GM19240 (cell line): Measurements from ENCODE around the gene PRKCA.
"Not testable (repeated sequence)": the region's sequence is repeated elsewhere in the genome, so short reads cannot be mapped to it uniquely, and the experiment has no call there.

Source experiments
- DNase-seq: peaks from one replicate; pipeline ENCODE4 v3.0.0; 2011; ENCODE audit warnings: low spot score; ENCODE audit not compliant: insufficient read length

Gene PRKCA

DNA sequence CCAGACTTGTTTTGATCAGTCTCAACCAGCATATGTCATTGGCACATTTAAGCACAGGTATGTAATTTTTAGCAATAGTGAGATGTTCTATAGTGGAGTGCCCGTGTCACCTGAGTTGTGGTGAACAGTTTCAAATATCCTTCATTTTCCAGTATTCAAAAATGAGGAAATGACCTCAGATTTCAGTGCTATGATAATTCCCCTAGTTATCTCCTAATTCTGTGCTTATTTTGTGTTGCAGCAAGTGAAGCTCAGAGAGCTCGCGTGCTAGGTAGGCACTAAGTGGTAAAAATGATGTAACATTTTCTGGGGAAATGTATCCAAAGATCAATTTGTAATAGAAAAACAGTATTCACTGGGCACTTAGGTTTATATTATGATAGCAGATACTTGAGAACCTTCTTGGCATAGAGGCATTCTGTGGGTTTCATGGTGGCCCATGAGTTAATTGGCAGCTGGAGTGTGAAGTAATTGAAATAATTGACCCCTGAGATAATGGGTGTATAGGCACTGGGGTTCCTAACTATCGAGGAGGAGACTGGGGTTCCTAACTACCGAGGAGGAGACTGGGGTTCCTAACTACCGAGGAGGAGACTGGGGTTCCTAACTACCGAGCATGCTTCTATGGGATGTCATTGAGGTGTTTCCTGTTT lies 159.1 kb downstream of the PRKCA start:
- no peak for DNase-seq

GRCh38 chr17:66462010-66462409 lies 159.6 kb downstream of the PRKCA start:
- DNase-seq = no peak

- no peak for DNase-seq
Observed at GRCh38 chr17:66464921-66465320, 162.5 kb downstream of the PRKCA start.

DNA sequence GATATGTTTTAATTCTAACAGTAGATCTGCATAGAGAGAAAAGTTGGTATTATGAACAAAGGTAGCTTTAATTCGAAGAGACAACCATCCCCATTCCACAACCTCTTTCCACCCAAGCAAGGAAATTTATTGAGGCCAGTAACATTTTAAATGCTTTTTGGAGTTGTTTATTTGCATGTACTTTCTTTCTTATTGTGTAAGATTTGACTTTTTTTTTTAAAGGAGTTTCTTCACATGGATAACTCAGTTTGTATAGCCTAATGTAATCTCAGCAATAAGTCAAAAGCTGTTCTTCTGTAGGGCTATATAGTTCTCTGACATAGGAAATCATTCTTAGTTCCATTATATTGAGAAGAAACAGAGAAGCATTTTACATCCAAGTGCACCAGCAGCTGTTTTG lies 163.3 kb downstream of the PRKCA start:
- no peak for DNase-seq

GRCh38 chr17:66466106-66466820 lies 163.8 kb downstream of the PRKCA start:
- DNase-seq = no peak

DNA sequence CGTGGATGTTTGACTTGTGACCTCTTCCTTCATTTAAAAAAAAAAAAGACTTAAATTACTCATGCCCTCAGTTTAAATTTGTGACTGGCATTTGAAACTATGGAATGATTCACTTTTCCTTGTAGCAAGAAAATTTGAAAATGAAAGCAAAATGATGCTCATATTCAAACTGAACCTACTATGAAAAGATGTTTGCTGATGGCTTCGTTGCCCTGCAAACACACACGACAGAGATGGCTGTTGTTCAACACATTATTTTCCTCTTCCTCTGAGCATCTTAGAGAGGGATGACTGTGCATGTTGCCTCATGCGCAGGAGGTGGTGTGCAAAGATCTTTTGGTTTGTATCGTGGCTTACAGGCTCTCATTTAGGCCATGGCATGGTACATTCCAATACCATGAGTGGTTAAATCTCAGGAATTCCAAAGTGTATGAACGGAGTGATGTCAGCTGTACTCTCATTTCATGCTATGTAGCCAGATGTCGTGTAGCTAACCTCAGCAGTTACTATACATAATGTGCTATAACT lies 164.5 kb downstream of the PRKCA start:
- DNase-seq = no peak

DNA sequence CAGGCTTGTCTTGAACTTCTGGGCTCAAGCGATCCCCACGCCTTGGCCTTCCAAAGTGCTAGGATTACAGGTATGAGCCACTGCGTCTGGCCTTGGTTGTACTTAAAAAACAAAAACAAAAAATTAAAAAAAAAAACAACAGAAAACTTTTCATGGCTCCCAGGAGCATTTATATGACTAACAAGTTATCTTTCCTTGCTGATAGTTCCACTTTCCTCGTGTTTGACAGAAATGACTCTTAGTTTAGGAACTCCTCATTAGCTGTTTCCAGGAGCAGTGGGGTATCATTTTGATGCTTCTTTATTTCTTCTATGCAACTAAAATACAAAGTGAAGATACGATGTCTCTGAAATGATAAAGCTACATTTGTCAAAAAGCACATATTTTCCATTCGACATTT lies 165.4 kb downstream of the PRKCA start:
- DNase-seq = no peak

DNA sequence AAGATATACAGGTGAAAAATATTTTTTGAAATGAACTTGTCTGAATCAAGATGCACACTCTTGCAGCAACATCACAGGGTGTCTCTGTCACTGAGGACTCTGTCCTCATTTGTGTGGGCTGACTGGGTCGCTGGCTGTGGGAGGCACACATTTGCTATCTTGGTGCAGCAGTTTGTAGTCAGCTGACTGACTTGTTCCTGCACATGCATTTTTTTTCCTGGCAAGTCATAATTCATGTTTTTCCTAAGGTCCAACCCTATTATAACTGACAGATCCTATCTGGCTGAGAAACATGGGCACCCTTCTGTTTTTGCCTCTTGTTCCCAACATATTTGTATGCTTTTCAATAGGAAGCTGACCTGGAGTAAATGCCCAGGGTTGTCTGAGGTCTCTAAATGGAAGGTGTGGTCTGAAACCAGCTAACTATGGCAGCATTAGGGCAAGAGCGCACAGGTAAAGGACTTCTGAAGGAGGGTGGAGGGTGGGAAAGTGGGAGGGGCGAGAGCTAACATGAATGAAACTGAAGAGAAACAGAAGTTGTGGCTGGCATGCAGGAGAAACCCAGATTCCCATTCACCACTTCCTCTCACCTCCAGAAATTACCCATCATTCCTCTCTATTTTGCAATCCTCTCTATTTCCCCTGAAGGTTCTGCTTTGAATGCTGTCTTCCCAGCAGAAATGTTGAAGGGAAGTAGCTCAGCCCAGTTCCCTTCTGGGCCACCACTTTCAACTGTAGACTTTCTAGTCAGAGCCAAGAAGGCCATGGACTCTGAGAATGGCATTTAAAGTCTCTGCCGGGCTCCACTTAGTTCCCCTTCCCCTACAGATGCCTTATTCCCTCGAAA lies 166.1 kb downstream of the PRKCA start:
- DNase-seq = no peak

GRCh38 chr17:66469088-66469442 lies 166.7 kb downstream of the PRKCA start:
- no peak for DNase-seq

DNA sequence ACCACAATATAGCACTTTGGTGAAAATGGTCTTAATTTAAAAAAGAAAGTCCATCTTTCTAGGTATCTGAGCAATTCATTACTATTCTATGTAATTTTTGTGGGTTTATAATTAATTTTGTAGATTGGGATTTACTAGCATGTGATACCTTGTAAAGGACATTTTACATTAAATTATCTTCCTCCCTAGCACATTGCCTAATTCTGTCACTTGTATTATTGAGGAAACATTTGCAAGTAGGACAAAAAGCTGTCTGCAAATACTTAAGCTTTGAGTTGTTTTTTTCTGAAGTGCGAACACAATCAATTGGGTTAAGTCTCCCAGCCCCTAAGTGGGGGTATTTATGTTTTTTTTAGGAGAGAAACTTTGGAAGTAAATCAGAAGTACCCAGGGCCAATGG lies 167.0 kb downstream of the PRKCA start:
- DNase-seq = no peak

GRCh38 chr17:66469890-66470289 lies 167.5 kb downstream of the PRKCA start:
- DNase-seq = no peak

DNA sequence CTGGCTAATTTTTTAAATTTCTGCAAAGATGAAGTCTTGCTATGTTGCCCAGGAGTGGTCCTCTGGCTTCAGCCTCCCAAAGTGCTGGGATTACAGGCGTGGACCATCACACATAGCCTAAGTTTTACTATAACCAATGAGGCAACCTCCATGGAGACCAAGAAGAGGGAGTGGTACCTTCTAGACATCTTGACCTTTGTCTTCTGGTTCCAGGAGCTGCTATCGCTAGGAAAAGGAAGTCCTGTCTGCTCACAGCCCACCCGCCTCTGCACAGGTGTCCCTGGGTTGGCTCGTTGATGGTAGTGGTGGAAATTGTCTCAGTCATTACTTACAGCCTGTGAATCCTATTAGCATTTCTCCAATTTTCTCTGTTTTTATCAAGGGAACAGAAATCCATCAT lies 169.7 kb downstream of the PRKCA start:
- no peak for DNase-seq

DNA sequence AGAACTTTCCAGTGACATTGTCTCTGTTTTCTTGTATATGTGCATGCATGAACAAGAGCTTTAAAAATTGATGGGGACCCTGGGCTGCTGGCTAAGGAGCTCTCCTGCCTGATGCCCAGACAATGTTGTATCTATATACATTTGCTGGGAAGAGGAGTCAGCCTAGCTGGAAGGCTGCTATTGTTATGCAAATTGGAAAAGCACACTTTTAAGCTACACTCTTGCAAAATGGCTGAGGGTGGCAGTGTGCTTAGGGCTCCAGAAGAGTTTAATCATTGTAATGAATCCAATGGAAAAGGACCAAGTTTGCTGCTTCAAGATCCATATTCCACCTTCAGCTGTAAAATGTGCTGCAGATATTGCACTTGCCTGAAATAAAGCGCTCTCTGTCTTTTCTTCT lies 171.8 kb downstream of the PRKCA start:
- no peak for DNase-seq

GRCh38 chr17:66474806-66475497 lies 172.5 kb downstream of the PRKCA start:
- DNase-seq = no peak

- no peak for DNase-seq
Observed at GRCh38 chr17:66476014-66476413, 173.6 kb downstream of the PRKCA start.

DNA sequence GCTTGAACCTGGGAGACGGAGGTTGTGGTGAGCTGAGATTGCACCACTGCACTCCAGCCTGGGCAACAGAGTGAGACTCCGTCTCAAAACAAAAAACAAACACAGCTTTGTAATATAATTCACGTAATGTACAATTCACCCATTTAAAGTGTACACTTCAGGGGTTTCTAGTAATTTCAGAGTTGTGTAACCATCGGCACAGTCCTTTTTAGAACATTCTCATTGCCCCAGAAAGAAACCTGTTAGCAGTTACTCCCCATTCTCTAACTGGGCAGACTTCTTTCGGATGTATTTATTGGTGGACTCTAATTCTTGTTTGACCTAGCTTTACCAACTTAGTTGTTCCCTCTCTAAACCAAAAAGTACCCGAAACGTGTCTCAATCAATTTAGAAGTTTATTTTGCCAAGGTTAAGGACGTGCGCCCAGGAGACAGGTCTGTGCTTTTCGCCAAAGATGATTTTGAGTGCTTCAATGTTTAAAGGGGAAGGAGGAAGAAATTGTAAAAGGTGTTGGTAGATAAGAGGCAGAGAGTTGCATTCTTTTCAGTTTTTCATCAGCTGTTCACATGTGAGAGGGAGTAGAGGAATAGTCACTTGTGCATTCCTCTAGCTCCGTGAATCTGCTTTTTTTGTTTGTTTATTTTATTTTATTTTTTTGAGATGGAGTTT lies 175.3 kb downstream of the PRKCA start:
- no peak for DNase-seq

DNA sequence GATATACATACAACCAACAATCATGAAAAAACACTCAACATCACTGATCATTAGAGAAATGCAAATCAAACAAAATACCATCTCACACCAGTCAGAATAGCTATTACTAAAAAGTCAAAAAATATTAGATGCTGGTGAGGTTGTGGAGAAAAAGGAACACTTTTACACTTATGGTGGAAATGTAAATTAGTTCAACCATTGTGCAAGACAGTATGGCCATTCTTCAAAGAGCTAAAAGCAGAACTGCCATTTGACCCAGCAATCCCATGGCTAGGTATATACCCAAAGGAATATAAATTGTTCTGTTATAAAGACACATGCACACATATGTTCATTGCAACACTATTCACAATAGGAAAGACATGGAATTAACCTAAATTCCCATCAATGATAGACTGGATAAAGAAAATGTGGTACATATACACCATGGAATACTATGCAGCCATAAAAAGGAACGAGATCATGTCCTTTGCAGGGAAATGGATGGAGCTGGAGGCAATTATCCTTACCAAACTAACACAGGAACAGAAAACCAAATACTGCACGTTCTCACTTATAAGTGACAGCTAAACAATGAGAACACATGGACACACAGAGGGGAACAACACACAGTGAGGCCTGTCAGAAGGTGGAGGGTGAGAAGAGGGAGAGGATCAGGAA lies 176.9 kb downstream of the PRKCA start:
- not testable (repeated sequence) for DNase-seq

DNA sequence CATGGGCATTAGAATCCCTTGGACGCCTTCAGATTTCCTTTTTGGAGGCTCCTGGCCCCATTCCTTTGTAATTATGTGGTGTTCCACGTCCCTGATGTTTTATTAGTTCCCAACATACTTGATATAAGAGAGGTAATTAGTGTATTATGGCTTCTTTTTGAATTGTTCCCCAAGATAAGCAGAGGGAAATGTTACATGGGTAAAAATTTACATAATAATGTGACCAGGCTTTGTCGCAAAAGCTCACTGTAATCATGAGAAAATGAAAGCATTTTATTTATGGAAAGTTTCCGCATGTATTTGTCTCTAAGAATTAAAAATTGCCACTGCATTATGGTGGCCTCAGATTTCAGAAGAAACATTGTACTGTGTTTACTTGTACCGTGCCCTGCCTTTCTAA lies 177.8 kb downstream of the PRKCA start:
- no peak for DNase-seq

- no peak for DNase-seq
Observed at GRCh38 chr17:66480802-66481201, 178.4 kb downstream of the PRKCA start.

DNA sequence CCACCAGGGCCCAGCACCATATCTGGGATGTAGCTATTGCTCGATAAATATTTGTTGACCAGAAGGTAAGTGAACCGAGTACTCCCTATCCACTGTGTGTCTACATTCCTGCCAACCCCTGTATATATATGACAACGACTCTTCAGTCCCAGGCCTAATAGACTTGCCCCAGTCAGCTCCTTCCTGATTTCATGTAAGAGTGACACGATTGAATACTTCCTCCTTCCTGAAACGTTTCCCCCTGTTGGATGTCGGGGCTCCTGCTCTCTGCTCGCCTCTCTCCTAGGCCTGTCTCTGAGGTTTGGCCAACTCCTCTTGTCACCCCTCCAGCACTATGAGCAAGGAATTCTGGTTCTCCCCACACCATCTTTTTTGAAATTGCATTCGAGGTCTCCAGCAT lies 178.9 kb downstream of the PRKCA start:
- no peak for DNase-seq

DNA sequence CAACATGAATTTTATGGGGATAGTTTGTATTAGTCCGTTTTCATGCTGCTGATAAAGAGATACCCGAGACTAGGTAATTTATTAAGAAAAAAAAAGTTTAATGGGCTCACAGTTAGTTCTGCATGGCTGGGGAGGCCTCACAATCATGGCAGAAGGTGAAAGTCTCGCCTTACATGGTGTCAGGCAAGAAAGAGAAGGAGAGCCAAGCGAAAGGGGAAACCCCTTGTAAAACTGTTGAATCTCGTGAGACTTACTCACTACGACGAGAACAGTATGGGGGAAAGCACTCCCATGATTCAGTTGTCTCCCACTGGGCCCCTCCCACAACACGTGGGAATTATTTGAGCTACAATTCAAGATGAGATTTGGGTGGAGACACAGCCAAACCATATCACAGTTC lies 181.5 kb downstream of the PRKCA start:
- no peak for DNase-seq
